Measurements from ENCODE around the gene RYR2. TPM values are rescaled to one million over a fixed set of nuclear protein-coding genes. Genes with fewer than 3 reads are reported as not detected.
"Not testable (repeated sequence)": the region's sequence is repeated elsewhere in the genome, so short reads cannot be mapped to it uniquely, and the experiment has no call there.

Gene RYR2
- total RNA-seq, 4 donors from 2014 or later: 0.88 to 8.4 (median 5.5) TPM

- Histone ChIP-seq H3K4me1 (no peaks in the 10 kb centered on the region), H3K27ac (no peak overlapping the region), H3K27me3 (no peaks in the 10 kb centered on the region), H3K4me3 (no peak overlapping the region), H3K9me3 (no peaks in the 10 kb centered on the region), H3K36me3 (no peaks in the 10 kb centered on the region)
- intact Hi-C loops (cut with DNase I; ENCODE audit: low total_unique reads): no loop called here
- no peak for TF ChIP-seq CTCF (IDR thresholded peaks at IDR 0.05)
- DNase-seq: no peak
These were observed 313.0 kb downstream of the RYR2 start for GRCh38 chr1:237355022-237355421.

GRCh38 chr1:237358555-237358954, 316.6 kb downstream of the RYR2 start:
- Histone ChIP-seq H3K36me3 (no peaks in the 10 kb centered on the region), H3K9me3 (no peaks in the 10 kb centered on the region), H3K4me3 (no peak overlapping the region), H3K4me1 (no peaks in the 10 kb centered on the region), H3K27me3 (no peaks in the 10 kb centered on the region), H3K27ac (no peak overlapping the region)
- TF ChIP-seq CTCF (IDR thresholded peaks at IDR 0.05): no peak
- TF ChIP-seq POLR2A (IDR thresholded peaks at IDR 0.05): no peak
- DNase-seq: no peak
- intact Hi-C loops (cut with DNase I; ENCODE audit: low total_unique reads): no loop called here

- Histone ChIP-seq H3K9me3 (no peaks in the 10 kb centered on the region), H3K4me3 (no peak overlapping the region), H3K36me3 (no peaks in the 10 kb centered on the region), H3K27ac (no peak overlapping the region), H3K4me1 (no peaks in the 10 kb centered on the region), H3K27me3 (no peaks in the 10 kb centered on the region)
- no peak for TF ChIP-seq POLR2A (IDR thresholded peaks at IDR 0.05)
- TF ChIP-seq CTCF (IDR thresholded peaks at IDR 0.05): no peak
- no peak for DNase-seq
- intact Hi-C loops (cut with DNase I; ENCODE audit: low total_unique reads): no loop called here
These were observed 325.8 kb downstream of the RYR2 start for GRCh38 chr1:237367758-237368157.

- intact Hi-C loops (cut with DNase I; ENCODE audit: low total_unique reads); H3K27me3 ChIP-seq; H3K9me3 ChIP-seq: not testable (repeated sequence)
These were observed 329.5 kb downstream of the RYR2 start for GRCh38 chr1:237371477-237371876.

GRCh38 chr1:237383791-237384190, 341.8 kb downstream of the RYR2 start:
- no peaks in the 10 kb centered on the region for H3K9me3 ChIP-seq
- no peak for DNase-seq
- H3K36me3 ChIP-seq: no peaks in the 10 kb centered on the region
- H3K4me1 ChIP-seq: no peaks in the 10 kb centered on the region
- no peaks in the 10 kb centered on the region for H3K27me3 ChIP-seq
- intact Hi-C loops (cut with DNase I; ENCODE audit: low total_unique reads): no loop called here
- no peak for TF ChIP-seq POLR2A (IDR thresholded peaks at IDR 0.05)
- TF ChIP-seq CTCF (IDR thresholded peaks at IDR 0.05): no peak
- H3K4me3 ChIP-seq: no peak overlapping the region
- H3K27ac ChIP-seq: no peak overlapping the region

More at GRCh38 chr1:237371477-237371876, 329.5 kb downstream of the RYR2 start:
- H3K4me3 ChIP-seq, DNase-seq, H3K4me1 ChIP-seq, H3K27ac ChIP-seq, H3K36me3 ChIP-seq: not testable (repeated sequence)

- intact Hi-C loops (cut with DNase I; ENCODE audit: low total_unique reads): no loop called here
- H3K36me3 ChIP-seq: no peaks in the 10 kb centered on the region
- H3K27me3 ChIP-seq: no peaks in the 10 kb centered on the region
- no peak overlapping the region for H3K27ac ChIP-seq
- DNase-seq: no peak
- H3K4me1 ChIP-seq: no peaks in the 10 kb centered on the region
- no peak for TF ChIP-seq POLR2A (IDR thresholded peaks at IDR 0.05)
- no peak for TF ChIP-seq CTCF (IDR thresholded peaks at IDR 0.05)
- H3K9me3 ChIP-seq: no peaks in the 10 kb centered on the region
- H3K4me3 ChIP-seq: no peak overlapping the region
These were observed 342.2 kb downstream of the RYR2 start for GRCh38 chr1:237384213-237384612.
